H1 (cell line): ENCODE results near the gene CDYL. TPM values are rescaled to one million over a fixed set of nuclear protein-coding genes. Genes with fewer than 3 reads are reported as not detected.

Experiments used
- CTCF ChIA-PET: fragments of 300-600 bp; sonication (Branson Sonifier 250); formaldehyde crosslinking; loops from one replicate; lab custom pipeline; 2021; ENCODE audit not compliant: partially characterized antibody; lab: Charles Lee
- POLR2A ChIA-PET: fragments of 300-600 bp; sonication (Branson Sonifier 250); formaldehyde crosslinking; loops from one replicate; lab custom pipeline; 2021; ENCODE audit warnings: inconsistent platforms; ENCODE audit not compliant: partially characterized antibody; lab: Charles Lee
- DNase-seq, 2 experiments: peaks; one replicate each; pipeline versions ENCODE4 v3.0.0 to v3.0.0-alpha.2; 2010 to 2022; ENCODE audit warnings: low spot score in 2 of 2, low read depth in 1 of 2, mixed read lengths in 1 of 2
- FAIRE-seq: peaks from 2 replicates; lab custom pipeline; 2011; peaks lifted over from hg19 to GRCh38; lab: Jason Lieb, UNC
- H2AFZ ChIP-seq: 2 replicates; pipeline ENCODE4 v1.8.1; 2012; ENCODE audit warnings: low read length, inconsistent platforms
- H2AK5ac ChIP-seq: 2 replicates; pipeline ENCODE4 v1.6.1; 2013; ENCODE audit warnings: low read depth, low read length
- H2BK120ac ChIP-seq: replicated peaks from 2 replicates; pipeline ENCODE3; 2013; ENCODE audit warnings: low read depth, low read length, inconsistent platforms
- H2BK12ac ChIP-seq: 2 replicates; pipeline ENCODE4 v1.6.1; 2013; ENCODE audit warnings: low read depth, low read length
- H2BK15ac ChIP-seq: 2 replicates; pipeline ENCODE4 v1.6.1; 2013; ENCODE audit warnings: low read length
- H2BK20ac ChIP-seq: 2 replicates; pipeline ENCODE4 v1.6.1; 2013; ENCODE audit warnings: low read length
- H2BK5ac ChIP-seq: 2 replicates; pipeline ENCODE4 v1.6.1; 2013; ENCODE audit warnings: low read depth, low read length
- H3K14ac ChIP-seq: 2 replicates; pipeline ENCODE4 v1.6.1; 2013; ENCODE audit warnings: inconsistent platforms; ENCODE audit not compliant: insufficient read length
- H3K18ac ChIP-seq: 2 replicates; pipeline ENCODE4 v1.6.1; 2013; ENCODE audit warnings: low read length; ENCODE audit errors: extremely low read depth
- H3K23ac ChIP-seq: 2 replicates; pipeline ENCODE4 v1.6.1; 2013; ENCODE audit warnings: inconsistent platforms; ENCODE audit not compliant: insufficient read length
- H3K23me2 ChIP-seq: 2 replicates; pipeline ENCODE4 v1.6.1; 2013; ENCODE audit warnings: low read depth, low read length
- H3K27ac ChIP-seq: 2 replicates; pipeline ENCODE4 v1.6.1; 2011; ENCODE audit warnings: low read depth, low read length, inconsistent platforms
- H3K27me3 ChIP-seq, 4 experiments: replicated peaks in 1 of 4; 1 replicate in 1 of 4; 2 replicates in 3 of 4; pipeline versions ENCODE4 v1.6.1 to v1.8.1; 2011 to 2013; ENCODE audit warnings: low read length in 3 of 4, mild to moderate bottlenecking in 3 of 4, inconsistent platforms in 2 of 4, mixed read lengths in 2 of 4, moderate library complexity in 1 of 4; ENCODE audit not compliant: control insufficient read depth in 3 of 4, insufficient read depth in 3 of 4; ENCODE audit errors: extremely low read depth in 1 of 4
- H3K36me3 ChIP-seq, 4 experiments: 2 replicates each; pipeline versions ENCODE4 v1.6.1 to v1.8.1; 2011 to 2013; ENCODE audit warnings: mild to moderate bottlenecking in 4 of 4, low read length in 3 of 4, moderate library complexity in 2 of 4, control low read depth in 1 of 4, inconsistent platforms in 1 of 4; ENCODE audit not compliant: insufficient read depth in 4 of 4, control insufficient read depth in 2 of 4
- H3K4ac ChIP-seq: replicated peaks from 2 replicates; pipeline ENCODE3; 2013; ENCODE audit warnings: low read length, low read depth, mixed read lengths, inconsistent platforms; ENCODE audit not compliant: insufficient read length
- H3K4me1 ChIP-seq, 4 experiments: replicated peaks in 1 of 4; 1 replicate in 1 of 4; 2 replicates in 3 of 4; pipeline versions ENCODE4 v1.6.1 to v1.8.1; 2011 to 2013; ENCODE audit warnings: low read length in 3 of 4, inconsistent platforms in 2 of 4, mixed read lengths in 1 of 4; ENCODE audit not compliant: insufficient read depth in 4 of 4, control insufficient read depth in 3 of 4
- H3K4me2 ChIP-seq, 2 experiments: 2 replicates each; pipeline versions ENCODE4 v1.6.1 to v1.8.1; 2011 to 2013; ENCODE audit warnings: low read depth in 2 of 2, low read length in 2 of 2, control low read depth in 1 of 2, inconsistent platforms in 1 of 2, mild to moderate bottlenecking in 1 of 2; ENCODE audit not compliant: insufficient read depth in 1 of 2
- H3K4me3 ChIP-seq, 4 experiments: fragments of 200-600, 300-600 bp in 1 of 4; sonication (generic), shearing (Covaris generic), sonication (Bioruptor Twin) in 1 of 4; 2 replicates each; pipeline versions ENCODE4 v1.5.1 to v1.8.1; 2011 to 2016; ENCODE audit warnings: low read length in 4 of 4, low read depth in 3 of 4, control low read depth in 2 of 4, inconsistent platforms in 2 of 4, mild to moderate bottlenecking in 2 of 4, mixed read lengths in 1 of 4, moderate library complexity in 1 of 4; ENCODE audit not compliant: insufficient read depth in 2 of 4; ENCODE audit errors: extremely low read depth in 1 of 4
- H3K56ac ChIP-seq: replicated peaks from 2 replicates; pipeline ENCODE3; 2013; ENCODE audit warnings: low read depth, mild to moderate bottlenecking, mixed read lengths, low read length, inconsistent platforms; ENCODE audit not compliant: insufficient read length
- H3K79me1 ChIP-seq: 2 replicates; pipeline ENCODE4 v1.6.1; 2013; ENCODE audit warnings: low read depth, low read length, control low read depth
- H3K79me2 ChIP-seq, 2 experiments: 2 replicates each; pipeline versions ENCODE4 v1.6.1 to v1.8.1; 2012 to 2013; ENCODE audit warnings: low read length in 2 of 2, mild to moderate bottlenecking in 2 of 2, inconsistent platforms in 1 of 2; ENCODE audit not compliant: insufficient read depth in 2 of 2, control insufficient read depth in 1 of 2
- H3K9ac ChIP-seq, 4 experiments: replicated peaks in 1 of 4; 1 replicate in 1 of 4; 2 replicates in 3 of 4; pipeline versions ENCODE4 v1.6.1 to v1.8.1; 2011 to 2013; ENCODE audit warnings: low read depth in 3 of 4, low read length in 3 of 4, control low read depth in 2 of 4, mild to moderate bottlenecking in 2 of 4, moderate library complexity in 2 of 4, inconsistent platforms in 1 of 4; ENCODE audit errors: extremely low read depth in 1 of 4
- H3K9me3 ChIP-seq, 2 experiments: 2 replicates each; pipeline versions ENCODE4 v1.6.1 to v1.8.1; 2012 to 2013; ENCODE audit warnings: mild to moderate bottlenecking in 2 of 2, moderate library complexity in 2 of 2, control low read depth in 1 of 2, inconsistent platforms in 1 of 2, low read depth in 1 of 2, low read length in 1 of 2, mixed read lengths in 1 of 2; ENCODE audit not compliant: insufficient read depth in 2 of 2
- H4K20me1 ChIP-seq, 2 experiments: replicated peaks in 1 of 2; 2 replicates each; pipeline versions ENCODE3 to v1.8.1; 2011 to 2013; ENCODE audit warnings: inconsistent platforms in 2 of 2, low read length in 2 of 2, mild to moderate bottlenecking in 1 of 2; ENCODE audit not compliant: insufficient read depth in 2 of 2, control insufficient read depth in 1 of 2
- H4K5ac ChIP-seq: 2 replicates; pipeline ENCODE4 v1.6.1; 2013; ENCODE audit warnings: low read length, low read depth, mixed read lengths, inconsistent platforms; ENCODE audit not compliant: insufficient read length
- H4K8ac ChIP-seq: 2 replicates; pipeline ENCODE4 v1.8.0; 2013; ENCODE audit warnings: mild to moderate bottlenecking, moderate library complexity, low read length, inconsistent platforms; ENCODE audit not compliant: insufficient read depth; ENCODE audit errors: extremely low read depth
- H4K91ac ChIP-seq: replicated peaks from 2 replicates; pipeline ENCODE3; 2013; ENCODE audit warnings: low read length, mixed read lengths, inconsistent platforms; ENCODE audit not compliant: insufficient read length
- CBX8 ChIP-seq: fragments of 300-800, 300-1000 bp; sonication (generic); IDR thresholded peaks from 2 replicates; pipeline ENCODE4 v1.7.1; 2016; ENCODE audit warnings: low read depth, low read length, borderline replicate concordance
- CTBP2 ChIP-seq: IDR thresholded peaks from 2 replicates; pipeline ENCODE4 v1.7.0; 2011; ENCODE audit warnings: borderline replicate concordance, mild to moderate bottlenecking, moderate library complexity, mixed read lengths, low read length; ENCODE audit not compliant: insufficient read depth, insufficient read length
- EZH2 ChIP-seq: fragments of 200-600 bp; sonication (generic); IDR thresholded peaks from 2 replicates; pipeline ENCODE4 v1.7.1; 2012; ENCODE audit warnings: low read depth, mild to moderate bottlenecking, moderate library complexity, low read length, inconsistent platforms; ENCODE audit not compliant: severe bottlenecking
- GABPA ChIP-seq: IDR thresholded peaks from 2 replicates; pipeline ENCODE4 v1.6.1; 2011; ENCODE audit warnings: mild to moderate bottlenecking, low read length, moderate library complexity, borderline replicate concordance; ENCODE audit not compliant: insufficient read depth
- KDM4A ChIP-seq: IDR thresholded peaks from one replicate; pipeline ENCODE4 v1.7.1; 2012; ENCODE audit warnings: low read depth, mild to moderate bottlenecking, moderate library complexity, low read length, inconsistent platforms; ENCODE audit not compliant: severe bottlenecking
- SP2 ChIP-seq: IDR thresholded peaks from 2 replicates; pipeline ENCODE4 v1.6.1; 2012; ENCODE audit warnings: mild to moderate bottlenecking, low read length, inconsistent platforms
- SRF ChIP-seq: IDR thresholded peaks from 2 replicates; pipeline ENCODE4 v1.6.1; 2011; ENCODE audit warnings: mild to moderate bottlenecking, low read depth, low read length, moderate library complexity
- polyA plus RNA-seq, 7 experiments: library from polyadenylated mRNA; depleted of rRNA in 3 of 7; stranded (reverse) in 5 of 7; unstranded in 2 of 7; fragments of >200 nt in 5 of 7; fragments of 200-250 nt in 2 of 7; gene quantifications; 1 replicate in 5 of 7; 2 replicates in 1 of 7; 4 replicates in 1 of 7; pipeline versions ENCODE4 v1.2.1 to v1.2.3, GENCODE V29; 2011 to 2013; ENCODE audit warnings: missing spikeins in 2 of 7, mixed read lengths in 2 of 7
- total RNA-seq: library from RNA; stranded (reverse); fragmentation: NEBNext Ultra II Directional; extraction: Animal tissue kit (Norgen Biotek cat#: 25700); gene quantifications from 2 replicates; pipeline ENCODE4 v1.2.1, GENCODE V29; 2021

Gene CDYL
- total and polyA plus RNA-seq, 2 of the 8 experiments (the other 6 are each of a cell fraction or from before 2014, with no cell fraction given): 56.4 to 119 TPM

DNA sequence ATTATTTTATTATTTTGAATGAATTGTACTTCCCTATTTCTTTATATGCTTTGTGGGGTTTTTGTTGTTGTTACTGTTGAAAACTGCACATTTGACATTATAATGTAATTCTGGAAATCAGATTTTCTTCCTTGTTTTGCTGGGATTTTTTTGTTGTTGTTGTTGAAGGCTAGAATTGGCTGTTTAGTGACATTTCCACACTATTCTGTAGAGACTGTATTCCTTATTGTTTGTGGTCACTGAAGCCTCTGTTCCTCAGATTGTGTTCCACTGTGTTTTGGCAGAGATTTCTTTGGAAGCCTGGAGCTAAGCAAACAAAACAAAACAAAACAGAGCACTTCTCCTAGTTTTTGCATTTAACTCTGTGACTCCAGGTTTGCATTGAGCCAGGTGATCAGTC, 52.9 kb downstream of the CDYL start:
- no peak for FAIRE-seq
- Histone ChIP-seq H3K4me3 (no peak overlapping the region), H2BK20ac (no peak overlapping the region), H2AK5ac (no peak overlapping the region), H3K18ac (no peak overlapping the region), H4K5ac (no peak overlapping the region), H4K20me1 (peaks cover 6 to 10% of the 10 kb centered on the region in 2 experiments), H4K8ac (no peak overlapping the region), H3K36me3 (peaks cover 0 to 15% (median 2%) of the 10 kb centered on the region in 4 experiments; a peak in 3 of 8 replicates), H4K91ac (no peak overlapping the region), H2BK12ac (no peak overlapping the region), H3K23me2 (no peaks in the 10 kb centered on the region), H3K27ac (no peak overlapping the region), H3K9me3 (peaks cover 14 to 17% of the 10 kb centered on the region in 2 experiments), H3K79me1 (peaks cover 5% of the 10 kb centered on the region; the same call in 1 of the 2 replicates), H3K56ac (no peak overlapping the region), H3K4me1 (no peaks in the 10 kb centered on the region), H3K9ac (no peak overlapping the region), H2BK15ac (no peak overlapping the region), H3K27me3 (no peaks in the 10 kb centered on the region), H2AFZ (no peak overlapping the region), H3K23ac (no peak overlapping the region), H2BK5ac (no peak overlapping the region), H3K14ac (no peak overlapping the region), H3K4me2 (no peak overlapping the region), H3K4ac (no peak overlapping the region), H2BK120ac (no peak overlapping the region), H3K79me2 (peaks cover 36 to 72% of the 10 kb centered on the region in 2 experiments)
- no peak for TF ChIP-seq CBX8
- TF ChIP-seq SRF: no peak
- no peak for TF ChIP-seq GABPA
- no peak for TF ChIP-seq KDM4A
- no peak for TF ChIP-seq SP2
- TF ChIP-seq CTBP2: no peak
- TF ChIP-seq EZH2: no peak
- no peak for DNase-seq
- ChIA-PET POLR2A (no interaction called here), CTCF (interaction anchor here (0.6 to 1.9 kb wide), 6 partner anchors 20 to 202 kb away, joined by 3 to 10 read pairs (median 4); no protein-coding TSS in a partner anchor)
